Epidermal melanocyte (primary cell): ENCODE results near the gene BANP.
"Not testable (repeated sequence)": the region's sequence is repeated elsewhere in the genome, so short reads cannot be mapped to it uniquely, and the experiment has no call there.

Experiments
- DNase-seq: peaks from one replicate; pipeline ENCODE4 v3.0.0; 2011; ENCODE audit warnings: low spot score; ENCODE audit not compliant: insufficient read length

Gene BANP

DNA sequence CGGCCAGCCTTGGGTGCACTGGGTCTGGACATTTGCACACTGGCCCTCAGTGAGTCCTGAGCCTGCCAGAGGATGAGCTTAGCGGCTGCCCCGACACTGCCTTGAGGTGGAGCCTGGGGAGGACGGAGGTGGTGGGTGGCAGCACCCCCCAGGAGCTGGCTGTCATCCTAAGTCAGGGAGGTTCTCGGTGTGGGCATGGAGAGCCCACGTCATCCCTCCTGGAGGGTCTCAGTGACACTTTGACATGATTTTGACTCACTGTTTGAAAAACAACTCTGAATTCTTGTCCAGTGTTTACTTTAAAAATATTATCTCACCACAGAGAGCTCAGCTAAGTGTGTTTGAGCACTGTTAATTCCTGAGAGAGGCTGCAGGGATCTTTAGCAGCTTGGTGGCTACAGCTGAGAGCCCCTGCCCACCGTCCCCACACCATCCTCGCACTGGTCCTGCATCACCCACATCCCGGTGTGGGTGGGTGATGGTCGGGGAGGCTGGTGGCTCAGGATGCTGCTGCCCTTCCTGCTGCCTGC is 63.1 kb downstream of the BANP start:
- DNase-seq: no peak

DNA sequence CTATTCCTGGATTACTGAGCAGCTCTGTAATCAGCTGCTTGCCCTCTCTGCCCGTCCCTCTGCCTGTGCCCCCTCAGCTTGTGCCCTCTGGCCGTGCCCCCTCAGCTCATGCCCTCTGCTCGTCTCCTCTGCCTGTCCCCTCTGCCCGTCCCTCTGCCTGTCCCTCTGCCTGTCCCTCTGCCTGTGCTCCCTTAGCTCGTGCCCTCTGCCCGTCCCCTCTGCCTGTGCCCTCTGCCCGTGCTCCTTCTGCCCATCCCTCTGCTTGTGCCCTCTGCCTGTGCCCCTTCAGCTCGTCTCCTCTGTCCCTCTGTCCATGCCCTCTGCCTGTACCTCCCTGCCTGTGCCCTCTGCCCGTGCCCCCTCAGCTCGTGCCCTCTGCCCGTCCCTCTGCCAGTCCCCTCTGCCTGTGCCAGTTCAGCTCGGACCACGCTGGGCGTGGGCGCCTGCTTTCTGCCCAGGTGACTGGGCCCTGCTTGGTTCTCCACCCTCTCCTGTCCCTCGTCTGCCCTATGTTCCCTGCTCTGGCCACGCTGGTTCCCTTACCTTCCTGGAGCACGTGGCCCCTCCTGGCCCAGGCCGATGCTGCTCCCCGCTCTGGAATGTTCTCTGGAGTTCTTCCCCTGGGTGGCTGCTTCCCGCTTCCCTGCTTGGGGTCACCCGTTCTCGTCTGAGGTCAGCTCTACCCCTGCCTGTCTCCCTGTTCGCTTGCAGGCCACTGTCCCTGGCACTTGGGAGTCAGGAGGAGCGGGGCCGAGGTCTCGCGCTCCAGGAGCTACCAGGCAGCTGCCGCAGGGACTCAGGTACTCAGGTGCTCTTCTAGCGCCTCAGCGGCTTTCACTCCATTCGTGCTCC is 63.9 kb downstream of the BANP start:
- no peak for DNase-seq

GRCh38 chr16:88015806-88016140 is 64.5 kb downstream of the BANP start:
- no peak for DNase-seq

- DNase-seq: not testable (repeated sequence)
Measured at GRCh38 chr16:88016386-88016785, 65.2 kb downstream of the BANP start.

GRCh38 chr16:88016964-88017363 is 65.7 kb downstream of the BANP start:
- no peak for DNase-seq

GRCh38 chr16:88017587-88018101 is 66.4 kb downstream of the BANP start:
- DNase-seq: no peak

GRCh38 chr16:88018382-88018781 is 67.1 kb downstream of the BANP start:
- not testable (repeated sequence) for DNase-seq

- DNase-seq: not testable (repeated sequence)
Measured at GRCh38 chr16:88019041-88019820, 68.0 kb downstream of the BANP start.

DNA sequence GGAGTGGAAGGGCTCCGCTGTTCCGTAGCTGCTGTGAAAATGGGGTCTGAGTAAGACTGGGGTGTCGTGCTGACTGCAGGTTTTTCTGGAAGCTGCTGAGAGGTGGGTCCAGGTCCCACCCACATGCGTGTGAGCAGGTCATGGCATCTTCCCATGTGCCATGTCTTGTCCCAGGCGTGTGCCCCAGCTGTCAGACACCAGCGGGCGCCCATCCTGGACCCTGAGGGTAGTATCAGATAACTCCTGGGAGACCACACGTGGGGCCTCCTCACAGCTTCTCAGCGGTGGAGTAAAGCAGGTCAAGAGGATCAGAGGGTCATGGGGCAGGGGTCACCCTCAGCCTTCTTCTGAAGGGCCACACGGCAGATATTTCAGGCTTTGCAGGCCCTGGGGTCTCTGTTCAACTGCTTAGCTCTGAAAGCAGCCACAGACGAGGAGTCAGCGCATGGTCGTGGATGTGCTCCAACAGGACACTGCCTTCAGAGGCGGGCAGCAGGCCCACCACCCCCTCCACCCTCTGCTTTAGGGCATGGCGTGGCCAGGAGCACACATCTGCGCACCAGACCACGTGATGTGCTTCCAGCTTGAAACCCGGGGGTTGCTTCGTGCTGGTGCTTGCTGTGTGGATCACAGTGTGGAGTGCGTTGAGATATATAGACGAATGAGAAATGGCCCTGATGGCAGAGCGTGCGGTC is 68.7 kb downstream of the BANP start:
- no peak for DNase-seq

GRCh38 chr16:88020516-88020885 is 69.3 kb downstream of the BANP start:
- no peak for DNase-seq

DNA sequence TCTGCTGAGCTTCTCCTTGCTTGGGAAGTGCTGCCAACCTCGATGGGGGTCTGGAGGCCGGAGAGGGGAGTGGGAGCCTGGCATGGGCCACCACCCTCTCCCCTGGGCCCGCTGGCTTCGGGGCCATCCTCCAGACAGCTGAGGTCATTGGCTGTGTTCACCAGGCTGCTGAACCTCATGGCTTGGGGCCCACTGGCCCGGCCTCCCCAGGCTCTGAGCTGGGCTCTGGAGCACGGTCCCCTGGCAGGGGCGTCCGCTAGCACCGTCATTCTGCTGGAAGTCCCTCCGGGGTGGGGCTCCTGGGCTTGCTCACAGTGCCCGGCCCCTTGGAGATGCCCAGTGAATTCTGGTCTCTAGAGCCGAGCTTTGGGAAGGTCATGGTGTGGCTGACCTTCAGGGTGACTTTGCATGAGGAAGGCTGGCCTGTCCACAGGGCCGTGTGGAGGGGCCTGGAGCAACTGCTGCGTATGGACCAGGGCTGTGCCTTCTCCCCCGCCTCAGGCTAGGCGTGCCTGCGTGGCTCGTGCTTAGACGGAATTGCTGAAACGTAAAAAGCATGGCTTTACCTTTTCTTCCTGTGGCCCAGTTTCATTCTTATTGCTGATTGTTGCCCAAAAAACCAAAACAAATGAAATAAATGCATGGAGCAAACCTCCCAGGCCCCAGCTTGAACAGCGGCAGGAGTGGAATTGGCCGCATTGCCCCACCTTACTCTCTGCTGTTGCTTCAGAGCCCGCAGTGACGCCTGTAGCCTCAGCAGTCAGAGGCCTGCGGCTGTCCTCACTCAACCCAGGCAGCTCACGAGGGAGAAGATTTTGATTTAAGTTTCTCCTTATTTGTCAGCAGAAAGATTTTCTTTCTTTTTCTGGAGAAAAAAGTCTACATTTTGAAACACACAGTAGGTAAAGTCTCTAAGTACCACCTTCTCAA is 70.1 kb downstream of the BANP start:
- DNase-seq: not testable (repeated sequence)

DNA sequence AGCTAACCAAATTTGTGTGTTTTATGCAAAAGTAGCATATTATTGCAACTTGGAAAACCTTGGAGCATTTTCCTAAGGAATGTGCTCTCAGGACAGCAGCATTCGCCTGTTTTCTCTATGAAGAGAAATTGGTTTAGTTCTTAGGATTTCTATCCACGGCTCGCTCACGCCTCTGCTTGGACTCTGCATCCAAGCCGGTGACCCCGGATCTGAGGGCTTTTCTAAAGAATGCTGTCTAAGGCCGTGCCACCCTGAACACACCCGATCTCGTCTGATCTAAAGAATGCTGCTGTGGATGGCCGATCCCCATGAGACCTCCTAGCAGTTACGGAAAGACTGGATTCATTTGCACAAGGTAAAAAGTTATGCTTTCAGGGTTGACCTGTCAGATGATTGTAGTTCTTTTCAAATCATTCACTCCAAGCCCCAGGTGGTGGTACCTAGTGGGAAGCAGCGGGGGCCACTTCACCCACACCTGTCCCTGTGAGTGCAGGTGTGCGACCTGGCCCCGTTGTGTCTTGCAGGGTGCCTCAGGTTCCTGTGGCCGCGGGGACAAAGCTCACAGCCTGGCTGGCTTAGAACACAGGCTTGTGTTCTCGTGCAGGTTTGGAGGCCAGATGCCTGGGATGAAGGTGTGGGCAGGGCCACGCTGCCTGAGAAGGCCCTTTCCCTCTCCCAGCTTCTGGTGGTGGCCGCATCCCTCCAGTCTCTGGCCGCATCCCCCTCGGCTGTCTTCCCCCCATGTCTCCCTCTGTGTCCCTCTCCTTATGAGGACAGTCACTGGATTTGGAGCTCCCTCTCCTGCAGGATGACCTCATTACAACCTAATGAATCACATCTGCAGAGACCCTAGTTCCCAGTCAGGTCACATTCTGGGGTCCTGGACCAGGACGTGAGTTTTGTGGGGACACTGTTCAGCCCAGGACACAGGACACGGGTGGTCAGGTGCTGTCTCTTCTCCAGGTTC is 71.1 kb downstream of the BANP start:
- no peak for DNase-seq

GRCh38 chr16:88023366-88023765 is 72.1 kb downstream of the BANP start:
- DNase-seq: no peak

DNA sequence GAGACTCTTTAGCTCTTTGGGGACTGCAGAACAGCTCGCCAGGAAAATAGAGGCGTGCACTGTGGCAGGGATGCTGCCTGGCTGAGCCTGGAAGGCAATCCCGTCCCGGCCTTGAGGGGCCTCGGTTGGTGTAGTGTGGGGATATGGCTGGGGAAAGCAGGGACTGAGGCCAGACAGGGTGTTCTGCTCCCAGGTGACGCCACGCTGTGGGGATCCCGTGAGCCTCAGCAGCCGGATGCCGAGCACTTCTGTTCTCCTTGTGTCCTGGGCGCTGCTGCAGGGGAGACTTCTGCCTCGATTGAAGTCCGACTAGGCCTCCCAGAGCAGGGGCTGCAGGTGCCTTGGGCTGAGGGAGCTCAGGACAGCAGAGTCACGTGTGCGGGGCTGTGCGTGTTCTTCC is 72.6 kb downstream of the BANP start:
- no peak for DNase-seq

DNA sequence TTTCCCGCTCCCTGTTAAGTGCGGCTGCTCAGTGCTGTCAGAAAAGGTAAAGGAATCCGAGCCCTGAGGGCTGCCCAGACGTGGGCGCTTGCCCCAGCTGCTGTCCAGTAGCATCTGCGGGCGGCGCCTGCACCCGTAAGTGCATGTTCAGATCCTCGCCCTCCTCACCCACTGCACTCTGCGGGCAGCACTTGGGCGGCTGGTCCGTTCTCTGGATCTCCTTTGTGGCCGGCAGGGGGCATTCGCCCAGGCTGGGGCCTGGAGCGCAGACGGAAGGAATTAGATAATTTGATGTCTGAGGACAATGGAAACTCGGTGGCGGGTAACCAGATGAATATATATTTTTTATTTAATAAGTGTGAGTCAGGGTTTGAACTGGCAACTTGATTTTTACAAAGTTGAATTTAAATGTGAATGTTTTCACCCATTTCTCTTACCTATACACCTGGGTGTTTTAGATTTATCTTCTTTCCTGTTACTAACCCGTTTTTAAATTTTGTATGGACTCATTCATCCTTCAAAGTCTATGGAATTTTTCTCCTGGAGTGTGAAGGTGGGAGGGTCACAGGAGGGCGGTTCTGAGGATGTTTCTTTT is 73.4 kb downstream of the BANP start:
- peak; percentile 26 for DNase-seq

GRCh38 chr16:88025086-88025492 is 73.9 kb downstream of the BANP start:
- peak; percentile 28 for DNase-seq

GRCh38 chr16:88025828-88026555 is 74.8 kb downstream of the BANP start:
- not testable (repeated sequence) for DNase-seq
